HG02973 (cell line): ENCODE data around the gene FBP1.
"Not testable (repeated sequence)": the region's sequence is repeated elsewhere in the genome, so short reads cannot be mapped to it uniquely, and the experiment has no call there.

ENCODE experiments used
- ATAC-seq: cut with Tn5 transposase; IDR thresholded peaks from one replicate; pipeline ENCODE4 v1.9.1; 2021; ENCODE audit warnings: moderate library complexity; ENCODE audit not compliant: unreplicated experiment

FBP1 gene

GRCh38 chr9:94622087-94622800 lies 17.1 kb downstream of the FBP1 start:
- no peak for ATAC-seq

- no peak for ATAC-seq
Measured at GRCh38 chr9:94619026-94619425, 20.3 kb downstream of the FBP1 start.

DNA sequence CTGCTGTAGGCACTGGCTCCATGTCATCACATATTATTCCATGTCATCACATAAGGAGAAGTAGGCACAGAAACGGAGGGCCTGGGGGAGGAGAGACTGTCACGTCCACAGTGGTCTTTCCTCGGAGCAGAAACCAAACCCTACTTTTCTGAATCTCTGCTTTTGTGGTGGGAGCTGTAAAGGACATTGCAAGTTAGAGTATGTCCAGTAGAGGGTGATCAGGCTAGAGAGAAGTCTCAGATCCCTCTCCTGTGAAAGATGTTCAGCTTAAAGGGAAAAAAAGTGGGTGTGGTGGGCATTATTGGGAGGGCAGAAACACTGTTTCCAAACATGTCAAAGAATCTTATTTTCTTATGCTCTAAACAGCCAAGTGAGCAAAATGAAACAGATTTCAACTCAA lies 26.3 kb downstream of the FBP1 start:
- ATAC-seq, result no peak

DNA sequence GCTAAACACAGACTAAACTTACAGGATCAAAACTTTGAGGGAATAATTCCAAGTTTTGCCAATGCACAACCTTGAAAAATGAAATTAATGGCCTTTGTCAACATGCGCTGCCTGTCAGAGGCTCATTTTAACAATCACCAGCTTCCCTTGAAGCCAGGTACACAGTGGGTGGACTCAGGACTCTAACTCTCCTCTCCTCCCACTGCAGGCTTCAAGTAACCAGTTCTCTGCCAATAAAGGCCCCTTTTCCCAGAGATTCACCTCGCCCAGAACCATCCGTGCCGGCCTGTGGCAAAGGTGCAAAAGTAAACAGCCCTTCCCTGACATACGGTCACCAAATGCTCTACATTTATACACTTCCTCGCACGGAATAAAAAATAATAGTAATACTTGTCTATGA lies 27.2 kb downstream of the FBP1 start:
- ATAC-seq, result no peak

- no peak for ATAC-seq
Measured at GRCh38 chr9:94611638-94612068, 27.7 kb downstream of the FBP1 start.

DNA sequence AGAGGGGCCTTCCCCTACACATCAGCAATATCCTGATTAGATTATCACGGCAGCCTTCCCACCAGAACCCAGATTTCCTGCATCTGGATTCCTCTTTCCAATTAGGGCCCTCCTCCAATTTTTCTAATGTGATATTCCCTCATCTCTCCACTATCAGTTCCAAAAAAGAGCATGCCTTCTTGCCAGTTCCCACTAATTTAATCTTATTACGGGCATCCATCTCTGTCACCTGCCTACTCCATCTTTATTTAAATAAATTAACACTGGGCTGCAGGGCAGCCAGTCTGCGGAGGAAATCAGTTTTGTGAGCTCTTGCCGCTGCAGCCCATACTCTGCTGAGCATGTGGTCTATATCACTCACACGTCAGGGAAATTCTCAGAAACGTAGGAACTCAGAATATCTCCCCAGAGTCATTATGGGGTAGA lies 29.1 kb downstream of the FBP1 start:
- ATAC-seq, result no peak

DNA sequence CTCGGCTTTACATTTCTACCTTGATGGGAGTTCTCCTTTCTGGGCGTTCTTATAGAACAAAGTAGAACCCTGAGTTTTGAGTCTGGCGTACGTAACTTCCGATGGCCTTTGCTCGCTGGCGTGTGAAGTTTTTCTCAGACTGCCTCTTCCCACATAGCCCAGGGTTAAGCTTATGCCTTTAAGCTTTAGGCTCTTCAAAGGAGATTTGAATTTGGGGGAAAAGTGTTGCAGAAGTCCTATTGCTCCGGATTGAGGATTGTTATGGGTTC lies 32.0 kb downstream of the FBP1 start:
- ATAC-seq, result no peak

DNA sequence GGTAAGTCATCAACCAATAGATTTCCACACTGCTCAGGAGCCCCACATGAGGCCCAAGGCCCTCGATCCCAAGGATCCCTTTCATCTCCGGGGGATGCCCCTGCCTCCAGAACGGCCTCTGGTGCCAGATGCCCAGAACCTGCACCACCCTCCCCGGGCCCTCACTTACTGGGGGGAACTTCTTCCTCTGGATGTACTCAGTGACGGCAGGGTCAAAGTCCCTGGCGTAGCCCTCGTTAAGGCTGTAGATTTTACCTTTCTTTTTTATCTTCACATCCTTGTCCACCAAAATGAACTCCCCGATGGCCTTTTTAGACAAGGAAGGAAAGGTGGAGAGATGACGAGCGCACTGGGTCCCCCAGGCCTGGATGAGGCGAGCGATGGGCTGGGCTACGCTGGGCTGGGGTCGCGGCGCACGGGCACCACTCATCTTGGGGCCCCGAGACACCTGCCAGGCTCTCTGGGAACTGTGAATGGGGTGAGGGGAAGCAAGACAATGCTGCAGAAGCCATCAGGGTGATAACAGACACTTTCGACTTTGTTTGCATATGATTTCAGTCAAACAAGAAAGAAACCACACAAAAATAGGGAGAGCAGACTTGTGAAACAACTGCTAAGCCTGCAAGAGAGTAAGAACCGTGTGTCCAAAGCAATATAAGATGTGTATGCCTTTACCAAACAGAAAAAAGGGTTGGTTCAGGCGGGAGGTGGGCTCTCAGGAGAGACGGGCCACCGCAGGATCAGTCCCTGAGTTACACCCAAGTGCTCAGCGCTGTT lies 32.5 kb downstream of the FBP1 start:
- no peak for ATAC-seq

- no peak for ATAC-seq
Measured at GRCh38 chr9:94603259-94604160, 35.8 kb downstream of the FBP1 start.

DNA sequence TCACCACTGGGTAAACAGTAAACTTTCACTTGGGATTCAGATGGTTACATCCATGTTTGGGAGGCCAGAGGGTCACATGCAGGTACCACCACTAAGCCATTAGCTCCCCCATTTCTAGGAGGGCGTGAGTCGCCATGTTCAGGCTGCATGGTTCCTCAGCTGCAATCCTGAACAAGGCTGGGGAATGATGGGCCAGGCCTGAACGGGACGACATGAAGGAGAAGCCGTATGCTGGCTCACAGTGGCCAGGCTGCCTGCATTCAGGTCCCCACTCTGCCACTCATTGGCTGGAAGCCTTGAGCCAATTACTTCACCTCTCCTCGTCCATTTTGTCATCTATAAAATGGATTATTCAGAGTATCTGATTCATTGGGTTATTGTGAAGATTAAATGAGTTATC lies 36.7 kb downstream of the FBP1 start:
- no peak for ATAC-seq

- no peak for ATAC-seq
Measured at GRCh38 chr9:94600715-94601114, 38.6 kb downstream of the FBP1 start.

DNA sequence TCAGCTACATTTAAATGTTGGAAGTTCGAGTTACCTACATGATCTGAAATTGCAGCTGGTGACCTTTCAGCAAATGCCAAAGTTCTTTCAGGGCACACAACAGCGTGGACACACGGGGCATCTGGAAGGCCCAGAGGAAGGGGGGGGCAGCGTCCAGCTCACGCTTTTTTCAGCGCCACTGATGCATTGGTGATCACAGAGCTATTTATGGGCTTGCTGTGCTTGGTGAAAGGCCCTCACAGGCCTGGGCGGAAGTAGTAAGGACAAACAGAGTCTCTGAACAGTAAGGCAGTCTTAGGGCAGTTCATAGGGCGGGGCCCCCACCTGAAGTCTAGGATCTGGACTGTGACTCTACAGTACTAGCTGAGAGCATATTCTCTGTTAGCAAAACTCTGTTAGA lies 39.1 kb downstream of the FBP1 start:
- ATAC-seq, result no peak

GRCh38 chr9:94599102-94599501 lies 40.2 kb downstream of the FBP1 start:
- ATAC-seq, result no peak

- ATAC-seq, result no peak
Measured at GRCh38 chr9:94593459-94594345, 45.6 kb downstream of the FBP1 start, which contains the start of gene FBP2. Gene FBP2 (minus strand): TSS chr9:94593824. CDS start chr9:94593726, 98 bp downstream.

DNA sequence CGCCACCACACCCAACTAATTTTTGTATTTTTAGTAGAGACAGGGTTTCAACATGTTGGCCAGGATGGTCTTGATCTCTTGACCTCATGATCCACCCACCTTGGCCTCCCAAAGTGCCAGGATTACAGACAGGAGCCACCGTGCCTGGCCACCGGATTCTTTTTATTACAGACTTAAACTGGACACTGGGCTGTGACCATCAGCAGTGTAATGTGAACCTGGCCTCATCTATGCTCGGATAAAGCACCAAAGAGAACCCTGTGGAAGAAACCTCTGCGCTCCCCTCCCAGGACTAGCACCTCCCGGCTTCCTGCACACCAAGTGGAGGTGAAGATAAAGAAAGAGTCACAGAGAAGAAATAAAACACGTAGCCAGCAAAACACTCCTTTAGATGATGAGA lies 46.6 kb downstream of the FBP1 start:
- not testable (repeated sequence) for ATAC-seq

GRCh38 chr9:94591876-94592275 lies 47.4 kb downstream of the FBP1 start:
- no peak for ATAC-seq

DNA sequence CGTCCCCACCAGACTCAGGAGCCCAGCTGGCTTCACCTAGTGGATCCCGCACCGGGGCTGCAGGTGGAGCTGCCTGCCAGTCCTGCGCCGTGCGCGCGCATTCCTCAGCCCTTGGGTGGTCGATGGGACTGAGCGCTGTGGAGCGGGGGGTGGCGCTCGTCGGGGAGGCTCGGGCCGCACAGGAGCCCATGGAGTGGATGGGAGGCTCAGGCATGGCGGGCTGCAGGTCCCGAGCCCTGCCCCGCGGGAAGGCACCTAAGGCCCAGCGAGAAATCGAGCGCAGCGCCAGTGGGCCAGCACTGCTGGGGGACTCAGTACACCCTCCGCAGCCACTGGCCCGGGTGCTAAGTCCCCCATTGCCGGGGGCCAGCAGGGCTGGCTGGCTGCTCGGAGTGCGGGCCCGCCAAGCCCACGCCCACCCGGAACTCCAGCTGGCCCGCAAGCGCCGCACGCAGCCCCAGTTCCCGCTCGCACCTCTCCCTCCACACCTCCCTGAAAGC lies 48.2 kb downstream of the FBP1 start:
- not testable (repeated sequence) for ATAC-seq

- no peak for ATAC-seq
Measured at GRCh38 chr9:94588681-94589080, 50.6 kb downstream of the FBP1 start.

DNA sequence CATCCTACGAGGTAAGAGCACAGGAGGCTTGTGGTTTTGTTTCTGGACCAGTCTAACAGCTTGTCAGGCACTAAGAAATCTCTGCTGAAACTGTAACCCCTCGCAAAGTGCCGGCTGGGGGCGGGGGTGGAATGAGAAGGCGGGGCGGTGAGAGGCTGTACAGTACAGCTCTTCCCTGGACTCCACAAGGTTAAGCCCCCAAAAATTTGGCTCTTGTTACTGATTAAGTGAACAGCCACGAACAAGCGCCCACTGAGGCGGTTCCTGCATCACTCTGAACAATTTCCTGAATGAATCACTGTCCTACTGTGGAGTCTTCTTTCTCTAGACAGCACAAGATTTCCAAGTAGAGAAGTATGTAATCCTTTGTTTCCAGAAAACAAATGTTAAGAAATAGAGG lies 52.5 kb downstream of the FBP1 start:
- no peak for ATAC-seq

DNA sequence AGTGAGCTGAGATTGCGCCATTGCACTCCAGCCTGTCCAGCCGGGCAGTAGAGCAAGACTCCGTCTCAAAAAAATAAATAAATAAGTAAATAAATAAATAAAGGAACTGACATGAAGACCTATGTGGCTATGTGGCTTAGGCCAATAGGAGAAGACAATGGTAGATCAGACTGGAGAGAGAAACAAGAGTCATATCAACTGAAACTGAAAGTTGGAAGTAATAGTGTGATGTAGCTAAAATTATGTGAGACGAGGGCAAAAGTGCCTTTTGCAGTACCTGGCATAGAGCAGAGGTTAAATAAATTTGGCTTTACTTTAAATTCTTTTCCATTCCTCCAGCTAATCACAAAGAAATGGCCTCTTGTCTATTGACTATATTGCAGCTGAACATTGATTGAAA lies 53.0 kb downstream of the FBP1 start:
- ATAC-seq, result no peak
